Glomerular visceral epithelial cell (primary cell): ENCODE data around the gene MCRS1.
"Not testable (repeated sequence)": the region's sequence is repeated elsewhere in the genome, so short reads cannot be mapped to it uniquely, and the experiment has no call there.

ENCODE experiments used
- DNase-seq: peaks from one replicate; pipeline ENCODE4 v3.0.0-alpha.2; 2016; ENCODE audit errors: extremely low spot score

The MCRS1 gene

DNA sequence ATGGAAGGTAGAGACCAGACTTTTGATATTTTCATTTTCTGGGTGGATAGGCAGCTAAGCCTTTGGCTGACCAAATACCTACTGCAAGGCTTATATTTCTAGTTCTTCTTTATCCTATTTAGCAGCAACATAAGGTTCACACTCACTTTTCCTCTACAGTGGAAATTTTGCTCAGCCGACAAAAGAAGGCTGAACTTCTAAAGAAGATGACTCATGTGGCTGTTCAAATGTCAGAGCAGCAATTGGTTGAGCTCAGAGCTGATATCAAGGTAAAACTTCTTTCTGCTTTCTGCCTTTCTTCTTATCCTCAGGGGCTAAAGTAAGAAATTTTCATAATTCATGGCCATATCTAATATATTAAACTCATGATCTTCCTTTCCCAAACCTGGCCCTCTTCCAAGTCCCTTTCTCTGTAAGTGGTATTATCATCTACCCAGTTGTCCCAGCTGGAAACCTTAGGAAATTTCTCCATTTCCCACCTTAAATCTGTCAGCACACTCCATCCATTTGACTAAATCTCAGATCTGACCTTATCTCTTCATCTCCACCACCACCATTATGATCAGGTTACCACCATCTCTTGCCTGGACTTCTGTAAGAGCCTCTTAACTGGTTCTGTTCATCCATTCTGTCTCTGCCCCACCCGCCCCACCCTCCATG is 48.9 kb downstream of the MCRS1 start:
- no peak for DNase-seq

DNA sequence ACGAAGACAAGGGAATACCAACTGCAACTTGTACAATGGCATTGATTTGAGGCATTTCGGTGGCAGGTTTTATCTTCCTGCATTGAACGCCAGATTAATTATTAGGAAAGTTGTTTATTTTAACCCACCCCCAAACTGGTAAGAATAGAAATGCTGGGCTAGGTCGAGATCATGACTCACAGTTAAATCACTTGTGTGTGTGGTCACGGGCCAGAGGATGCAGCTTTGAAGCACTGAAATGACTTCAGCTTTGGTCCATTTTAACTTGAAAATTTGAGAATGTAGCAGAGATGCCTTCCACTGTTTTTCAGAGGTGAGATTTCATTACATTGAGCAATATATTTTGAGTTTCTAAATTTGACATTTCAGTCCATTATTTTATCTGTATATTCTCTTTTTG is 52.7 kb downstream of the MCRS1 start:
- peak; percentile 80 for DNase-seq

DNA sequence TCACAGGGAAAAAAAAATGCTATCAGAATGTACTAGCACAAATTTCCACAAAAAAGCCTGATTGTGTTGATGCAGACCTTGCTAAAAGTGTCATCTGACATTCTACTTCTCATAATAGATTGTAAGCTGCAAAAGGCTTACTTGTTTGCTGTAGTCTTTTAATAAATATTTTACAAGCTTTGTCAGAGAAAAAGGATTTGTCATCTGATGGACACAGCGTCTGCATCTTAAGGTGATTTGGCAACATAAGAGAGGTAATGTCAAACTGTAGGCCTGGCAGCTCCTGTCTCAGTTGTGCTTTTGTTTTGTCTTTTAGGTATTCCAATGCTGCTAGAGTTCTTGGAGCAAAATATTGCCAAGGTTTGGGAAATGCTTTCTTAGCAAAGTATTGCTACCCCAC is 55.4 kb downstream of the MCRS1 start:
- no peak for DNase-seq

DNA sequence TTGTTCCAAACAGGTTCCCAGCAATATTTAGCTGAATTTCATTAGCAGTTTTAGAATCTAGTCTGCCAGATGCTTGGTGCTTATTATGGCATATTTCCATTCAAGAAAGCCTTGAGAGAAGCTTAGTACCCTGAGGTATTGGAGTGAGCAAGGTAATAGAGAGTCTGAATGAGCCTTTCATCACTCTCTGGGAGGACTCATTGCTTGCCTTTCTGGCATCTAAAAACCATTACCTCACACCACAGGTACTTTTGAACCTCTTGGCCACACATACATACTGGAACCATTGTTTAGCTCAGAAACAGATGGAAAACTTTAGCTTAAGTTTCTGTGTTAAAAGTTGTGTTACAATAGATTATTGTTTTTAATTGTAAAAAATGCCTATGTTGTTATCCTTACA is 56.5 kb downstream of the MCRS1 start:
- DNase-seq: no peak

DNA sequence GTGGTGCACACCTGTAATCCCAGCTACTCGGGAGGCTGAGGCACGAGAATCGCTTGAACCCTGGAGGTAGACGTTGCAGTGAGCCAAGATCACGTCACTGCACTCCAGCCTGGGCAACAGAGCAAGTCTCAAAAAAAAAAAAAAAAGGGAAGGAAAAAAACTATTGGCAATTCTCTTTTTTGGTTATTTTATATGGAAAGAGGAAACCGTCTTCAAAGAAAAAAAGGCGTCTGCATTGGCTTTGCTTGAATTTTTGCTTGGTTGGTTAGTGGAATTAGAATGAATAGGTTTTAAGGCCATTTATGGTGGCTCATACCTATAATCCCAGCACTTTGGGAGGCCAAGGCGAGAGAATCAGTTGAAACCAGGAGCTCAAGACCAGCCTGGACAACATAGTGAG is 58.3 kb downstream of the MCRS1 start:
- not testable (repeated sequence) for DNase-seq
